HUDEP-2 (cell line): ENCODE results near the gene ELP5.
A peak's percentile ranks its signal among the peaks of the same experiment; 100 is the strongest.
"Not testable (repeated sequence)": the region's sequence is repeated elsewhere in the genome, so short reads cannot be mapped to it uniquely, and the experiment has no call there.

Experiments
- DNase-seq, 76 experiments: peaks; one replicate each; lab custom pipeline; 2025; ENCODE audit not compliant: unreplicated experiment in 76 of 76; lab: John Stamatoyannopoulos, UW

ELP5 gene

DNA sequence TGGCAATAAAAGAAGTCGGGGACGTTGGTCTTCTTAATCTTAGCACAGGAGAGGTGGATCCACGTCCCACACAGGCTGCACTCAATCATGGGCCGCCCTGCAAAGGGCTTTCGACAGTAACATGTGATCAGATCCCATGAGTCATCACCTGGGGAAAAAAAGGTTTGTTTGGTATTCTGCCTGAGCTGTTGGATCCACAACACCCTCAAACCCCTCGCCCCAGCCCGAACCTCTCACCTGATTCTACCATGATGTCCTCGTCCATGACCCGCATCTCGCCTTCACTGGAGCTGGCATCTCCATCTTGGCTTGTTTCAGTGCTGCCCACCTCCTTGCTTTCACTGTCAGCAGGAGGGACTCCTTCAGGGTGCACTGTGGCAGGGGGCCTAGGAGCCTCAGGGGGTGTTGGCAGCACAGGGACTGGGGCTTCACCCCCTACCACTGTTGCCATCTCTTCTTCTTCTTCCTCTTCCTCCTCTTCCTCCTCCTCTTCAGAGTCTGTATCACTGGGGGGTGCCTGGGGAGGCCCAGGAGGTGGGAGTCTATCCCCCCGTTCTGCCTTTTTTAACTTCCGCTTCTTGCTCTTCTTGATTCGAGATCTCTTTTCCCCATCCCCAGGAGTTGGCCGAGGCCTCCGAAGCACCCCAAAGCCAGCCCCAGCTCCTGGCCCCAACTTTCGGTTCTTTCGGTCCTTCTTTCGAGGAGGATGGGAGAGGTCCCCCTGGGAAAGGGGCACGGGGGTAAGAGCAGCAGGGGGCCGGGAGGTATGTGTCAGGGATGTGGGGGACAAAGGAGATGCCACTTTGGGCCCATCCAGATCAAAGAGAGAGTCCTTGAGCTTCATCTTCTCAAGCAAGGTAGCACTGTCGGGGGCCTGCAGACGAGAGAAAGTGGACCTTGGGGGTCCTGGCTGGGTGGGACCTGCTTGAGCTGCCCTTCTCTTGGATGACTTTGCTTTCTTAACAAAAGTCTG lies 16.0 kb upstream of the ELP5 start:
- DNase-seq, result peak in 33 of 76 experiments; percentile 3 to 63 (median 29)

DNA sequence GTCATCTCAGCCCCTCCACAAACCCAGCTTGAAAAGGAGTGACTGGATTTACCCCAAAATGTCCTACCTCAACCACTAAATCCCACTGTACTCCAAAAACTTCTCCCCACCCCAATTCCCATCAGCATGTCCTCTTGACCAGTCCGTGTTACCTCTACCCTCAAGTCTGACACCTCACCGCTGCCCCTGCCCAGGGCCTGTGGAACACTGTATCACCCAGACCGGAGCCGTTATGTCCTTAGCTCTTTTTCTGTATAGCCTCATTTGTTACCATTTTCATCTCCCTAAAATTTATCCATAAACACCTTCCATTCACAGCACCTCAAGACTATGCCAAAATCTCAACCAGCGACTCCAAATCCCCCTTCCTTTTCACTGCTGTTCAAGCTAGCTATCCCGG lies 15.2 kb upstream of the ELP5 start:
- DNase-seq, result no peak

DNA sequence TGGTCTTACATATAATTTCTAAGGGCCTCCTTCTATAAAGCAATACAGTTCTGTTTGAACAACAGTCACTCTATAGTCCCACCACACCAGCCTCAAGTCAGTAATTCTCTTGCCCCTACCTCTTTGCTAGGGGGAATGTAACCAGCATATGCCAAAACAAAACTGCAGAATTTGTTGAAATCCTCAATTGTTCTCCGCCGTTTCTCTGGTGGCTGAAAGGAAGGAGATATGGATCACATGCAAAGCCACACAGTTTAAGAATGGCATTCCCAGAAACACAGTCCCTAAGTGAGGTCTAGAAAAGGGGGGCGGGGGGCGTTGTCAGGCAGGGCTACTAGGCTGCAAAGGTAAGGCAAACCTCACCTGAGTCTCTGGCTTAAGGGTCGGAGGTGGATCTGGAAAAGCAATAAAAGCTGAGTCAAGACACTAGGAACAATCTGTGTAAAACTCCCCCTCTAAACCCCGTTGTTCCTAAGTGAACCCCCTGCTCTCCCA lies 14.7 kb upstream of the ELP5 start:
- DNase-seq, result no peak

DNA sequence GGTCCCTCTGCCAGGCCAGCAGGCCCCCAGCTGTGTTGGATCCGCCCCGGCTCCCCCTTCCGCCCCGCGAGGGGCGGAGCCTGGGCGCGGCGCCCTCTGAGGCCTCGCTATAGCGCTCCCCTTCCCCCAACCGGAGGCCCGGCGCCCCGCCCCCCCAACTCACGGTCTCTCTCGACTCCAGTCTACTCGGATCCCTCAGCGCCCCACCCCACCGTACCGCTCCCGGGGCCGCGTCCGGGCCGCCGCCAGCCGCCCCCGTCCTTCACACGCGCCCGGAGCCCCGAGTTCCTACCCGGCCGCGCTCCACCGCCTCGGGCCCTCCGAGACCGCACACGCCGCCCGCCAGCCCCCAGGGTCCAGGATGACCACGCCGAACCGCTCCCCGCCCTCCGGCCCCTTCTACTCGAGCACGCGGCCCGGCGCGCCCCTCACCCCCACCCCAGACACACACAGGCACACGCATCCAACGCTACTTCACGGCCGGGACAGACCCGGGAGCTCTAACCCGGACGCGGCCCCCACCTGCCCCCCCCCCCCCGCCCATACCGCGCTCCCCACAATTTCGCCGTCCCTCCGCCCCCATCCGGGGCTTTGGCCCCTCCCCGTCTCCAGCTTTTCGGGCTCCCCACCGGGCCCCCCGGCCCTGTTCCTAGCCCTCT lies 14.1 kb upstream of the ELP5 start:
- DNase-seq, result peak in 61 of 76 experiments; percentile 17 to 89 (median 75)

DNA sequence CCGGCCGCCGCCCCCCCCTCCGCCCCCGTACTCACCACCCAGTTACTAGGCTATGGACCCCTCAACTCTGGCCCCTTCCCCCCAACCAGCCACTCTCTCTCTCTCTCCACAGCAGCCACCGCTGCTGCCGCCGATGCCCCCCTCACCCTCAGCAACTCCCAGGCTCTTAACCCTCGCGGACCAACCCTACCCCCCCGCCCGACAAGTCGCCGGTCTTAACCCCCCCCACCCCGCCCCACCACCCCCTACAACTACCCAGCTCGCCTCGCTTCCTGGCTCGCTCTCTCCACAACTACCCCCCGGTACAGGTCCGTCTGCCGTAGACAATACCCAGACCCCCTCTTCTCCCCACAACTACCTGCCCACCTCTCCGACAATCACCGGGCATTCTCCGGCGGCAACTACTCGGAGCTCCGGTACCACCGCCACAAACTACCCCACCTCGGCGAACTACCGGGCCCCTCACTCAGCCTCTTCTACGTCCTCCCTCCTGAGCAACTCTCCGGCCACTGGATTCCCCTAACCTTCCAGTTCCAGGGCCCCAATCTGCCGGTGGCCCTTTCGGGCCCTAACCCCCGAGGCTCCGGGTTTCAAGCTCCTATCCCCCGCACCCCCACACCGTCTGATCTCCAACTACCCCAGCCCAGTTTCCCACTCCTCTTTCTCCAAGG lies 13.5 kb upstream of the ELP5 start:
- peak in 29 of 76 experiments; percentile 16 to 55 (median 35) for DNase-seq

DNA sequence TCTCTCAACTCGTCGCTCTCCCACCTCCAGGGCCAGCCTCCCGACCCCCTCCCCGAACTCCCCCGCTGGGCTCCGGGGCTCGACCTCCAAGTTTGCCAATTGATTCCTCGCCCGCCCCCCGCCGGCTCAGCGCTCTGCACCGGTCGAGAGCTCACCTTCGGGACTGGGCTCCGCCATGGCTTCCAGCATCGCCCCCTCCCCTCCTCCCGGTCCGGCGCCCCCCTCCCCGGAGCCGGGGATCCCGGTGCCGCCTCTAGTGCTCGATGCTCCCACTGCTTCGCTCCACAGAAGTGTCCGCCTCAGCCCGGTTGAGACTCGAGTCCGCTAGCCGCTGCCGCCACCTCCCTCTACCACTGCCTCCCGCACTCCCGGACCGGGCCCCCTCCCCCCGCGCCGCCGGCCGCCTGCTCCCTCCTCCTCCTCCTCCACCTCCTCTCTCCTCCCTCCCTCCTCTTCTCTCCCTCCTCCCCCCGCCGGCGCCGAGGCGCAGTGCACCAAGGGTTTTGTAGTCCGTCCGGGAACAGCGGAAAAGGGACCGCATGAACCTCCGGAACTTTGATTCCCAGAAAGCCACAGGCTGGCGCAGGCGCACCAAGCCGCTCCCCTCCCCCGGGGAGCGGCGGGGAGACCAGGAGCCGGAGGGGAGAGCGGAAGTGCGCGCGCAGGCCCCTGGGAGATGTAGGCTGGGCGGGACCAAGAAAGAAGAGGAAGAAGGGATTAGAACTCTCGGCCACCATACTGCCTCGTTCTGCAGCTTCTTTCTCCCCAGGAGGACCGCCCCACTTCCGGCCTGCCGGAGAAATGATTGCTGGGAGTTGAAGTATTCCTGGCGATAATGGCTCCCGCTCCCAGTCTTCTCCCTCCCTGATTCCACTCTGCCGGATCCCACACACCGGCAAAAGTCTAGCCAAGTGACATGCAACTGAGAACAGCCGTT lies 12.7 kb upstream of the ELP5 start, which contains the start of gene PHF23:
PHF23 (minus strand) TSS at position 367 of the 937 bp plus-strand sequence; CDS start at position 189, 178 bp downstream.
- peak in 75 of 76 experiments; percentile 76 to 100 (median 98) for DNase-seq

DNA sequence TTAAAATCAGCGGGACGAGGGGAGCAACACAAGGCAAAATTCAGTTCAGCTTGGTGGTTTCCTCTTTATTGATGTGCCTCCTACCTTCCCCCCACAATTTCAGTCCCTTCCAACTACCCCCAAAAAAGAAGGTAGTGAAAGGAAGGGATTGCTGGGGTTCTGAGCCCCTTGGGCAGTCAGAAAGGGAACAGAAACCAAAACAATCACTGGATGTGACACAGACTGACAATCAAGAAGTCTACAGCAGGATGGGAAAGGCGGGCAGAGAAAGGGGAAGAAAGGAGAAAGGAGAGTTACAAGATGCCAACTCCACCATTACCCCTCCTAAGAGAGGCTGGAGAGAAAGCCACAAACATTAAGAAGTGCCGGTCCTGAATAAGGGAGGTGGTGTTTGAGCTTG lies 11.6 kb upstream of the ELP5 start:
- no peak for DNase-seq

DNA sequence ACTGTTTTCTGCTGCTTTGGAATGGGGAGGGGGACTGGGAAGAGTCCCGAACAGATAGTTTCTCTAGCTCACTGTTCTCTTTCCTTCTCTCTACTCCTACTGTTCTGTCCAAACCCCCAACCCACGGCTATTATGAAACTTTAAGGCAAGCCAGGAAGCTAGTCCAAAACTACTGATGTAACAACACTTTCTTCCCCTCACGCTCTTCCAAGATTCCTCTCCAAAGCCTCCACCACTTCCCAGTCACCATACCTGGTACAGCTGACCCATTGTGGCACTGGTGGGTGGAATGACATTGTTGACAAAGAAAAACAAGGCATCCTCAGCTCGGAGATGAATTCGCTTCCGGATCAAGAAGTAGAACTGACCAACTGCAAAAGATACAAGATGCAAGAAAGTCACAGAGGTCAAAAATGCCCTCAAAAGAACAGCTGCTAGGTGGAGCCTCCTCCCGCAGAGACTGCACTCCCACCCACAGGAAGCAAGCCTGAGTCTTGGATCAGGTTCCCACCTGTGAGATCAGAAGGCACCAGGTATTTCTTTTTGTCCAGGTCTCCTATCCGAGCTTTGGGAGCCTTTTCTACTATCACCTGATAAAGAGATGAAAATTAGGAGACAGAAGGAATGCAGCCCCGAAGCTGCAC lies 10.8 kb upstream of the ELP5 start:
- DNase-seq, result no peak

DNA sequence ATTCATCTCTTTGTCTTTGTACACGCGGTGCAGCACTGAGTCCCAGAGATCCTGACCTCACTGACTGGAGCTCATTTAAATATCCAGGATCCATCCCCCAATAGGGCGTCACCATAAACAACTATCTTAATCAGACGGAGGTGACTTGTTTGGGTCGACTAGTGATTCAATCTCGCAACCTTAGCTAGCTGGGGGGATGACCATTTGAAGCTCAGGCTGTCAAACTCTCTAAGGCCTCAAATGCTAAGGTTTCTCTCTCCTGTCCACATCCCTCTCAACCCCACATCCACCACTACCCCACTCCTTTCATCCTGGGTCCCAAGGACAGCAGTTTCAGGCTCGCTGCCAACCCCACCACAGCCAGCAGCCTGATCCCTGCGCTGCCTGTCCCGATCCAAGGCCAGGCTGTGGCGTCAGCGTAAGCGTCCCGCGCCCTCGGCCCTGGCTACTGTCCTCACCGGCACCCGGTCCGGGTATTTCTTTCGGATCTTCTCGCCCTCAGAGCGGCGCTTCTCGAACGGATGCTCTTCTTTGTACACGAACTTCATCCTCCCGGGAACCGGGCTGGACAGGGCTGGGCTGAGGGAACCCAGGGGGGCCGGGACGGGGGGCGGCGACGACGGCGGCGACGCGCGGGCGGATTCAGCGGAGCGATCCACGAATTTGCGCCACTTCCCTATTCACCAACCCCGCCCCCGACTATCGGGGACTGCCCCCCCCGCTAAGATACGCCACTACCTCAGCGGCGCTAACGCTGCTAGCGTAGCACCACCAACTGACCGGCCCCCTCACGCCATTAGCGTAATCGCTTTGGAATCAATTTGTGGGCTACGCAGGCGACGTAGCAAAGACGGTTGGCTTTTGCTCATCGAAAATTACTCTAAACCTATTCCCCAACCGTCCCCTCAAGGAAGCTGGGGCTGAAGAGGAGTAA lies 10.0 kb upstream of the ELP5 start, which contains the start of gene GABARAP:
GABARAP (minus strand) TSS at position 667 of the 934 bp plus-strand sequence; CDS start at position 548, 119 bp downstream.
- peak in 70 of 76 experiments; percentile 43 to 93 (median 86) for DNase-seq

DNA sequence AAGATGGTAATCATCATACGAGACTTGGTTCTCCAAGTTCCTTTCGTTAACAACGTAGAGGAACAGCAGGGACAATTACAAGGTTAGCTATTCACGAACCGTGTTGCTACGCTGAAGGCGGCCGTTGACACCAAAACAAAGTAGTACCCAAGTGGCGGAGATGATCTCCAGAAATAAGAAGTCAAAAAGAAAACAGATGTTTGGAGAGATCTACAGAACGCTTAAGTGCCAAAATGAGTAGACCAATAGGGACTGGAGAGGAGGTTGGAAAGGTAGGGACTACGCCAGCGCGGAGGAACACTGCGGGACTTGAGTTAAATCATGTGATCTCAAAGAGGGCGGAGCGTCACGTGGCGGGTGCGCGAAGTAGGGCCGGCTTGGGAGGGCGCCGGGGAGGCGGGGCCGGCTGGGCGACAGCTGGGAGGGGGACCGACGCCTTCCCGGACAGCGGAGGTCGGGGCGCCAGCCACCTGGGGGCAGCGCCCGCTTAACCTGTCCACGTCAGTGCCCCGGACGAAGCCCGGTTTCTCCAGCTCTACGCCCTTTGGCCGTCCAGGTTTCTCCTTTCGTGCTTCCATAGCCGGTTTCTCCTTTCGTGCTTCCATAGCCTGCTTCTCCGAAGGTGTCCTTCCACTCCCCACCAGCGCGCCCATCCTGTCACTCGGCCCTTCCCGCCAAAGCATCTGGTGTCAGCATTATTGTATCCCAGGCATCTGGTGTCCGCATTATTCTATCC lies 9.1 kb upstream of the ELP5 start:
- peak in 74 of 76 experiments; percentile 21 to 94 (median 88) for DNase-seq

DNA sequence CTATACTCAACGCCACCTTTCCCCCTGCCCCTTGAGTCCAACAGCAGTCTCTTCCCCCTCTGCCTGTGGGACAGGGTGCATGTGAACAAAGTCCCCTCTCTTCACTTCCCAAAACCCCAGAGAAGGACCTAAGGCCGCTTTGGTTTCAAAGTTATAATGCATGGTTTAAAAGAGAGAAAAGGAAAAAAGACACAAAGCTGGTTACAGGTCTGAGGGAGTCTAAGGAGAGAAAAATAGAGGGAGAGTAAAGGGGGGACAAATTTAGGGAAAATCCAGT lies 8.6 kb upstream of the ELP5 start:
- DNase-seq, result no peak

DNA sequence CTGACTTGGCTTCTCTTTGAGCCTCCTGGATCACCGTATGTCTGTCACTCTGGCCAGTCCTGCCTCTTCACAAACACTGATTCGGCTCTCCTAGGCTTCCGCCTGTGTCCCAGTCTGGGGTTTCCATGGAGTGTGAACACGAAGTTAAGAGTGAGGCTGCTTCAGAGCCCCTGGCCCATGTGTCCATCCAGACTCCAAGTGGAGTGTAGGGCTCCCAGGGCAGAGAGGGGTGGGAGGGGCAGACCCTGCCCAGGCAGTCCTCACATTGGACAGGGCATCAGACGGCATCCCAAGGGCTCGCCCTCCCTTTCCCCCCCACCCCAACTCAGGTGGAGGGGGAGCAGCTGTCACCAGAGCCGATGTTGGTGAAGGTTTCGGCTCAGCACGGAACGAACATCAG lies 8.2 kb upstream of the ELP5 start:
- DNase-seq, result not testable (repeated sequence)

DNA sequence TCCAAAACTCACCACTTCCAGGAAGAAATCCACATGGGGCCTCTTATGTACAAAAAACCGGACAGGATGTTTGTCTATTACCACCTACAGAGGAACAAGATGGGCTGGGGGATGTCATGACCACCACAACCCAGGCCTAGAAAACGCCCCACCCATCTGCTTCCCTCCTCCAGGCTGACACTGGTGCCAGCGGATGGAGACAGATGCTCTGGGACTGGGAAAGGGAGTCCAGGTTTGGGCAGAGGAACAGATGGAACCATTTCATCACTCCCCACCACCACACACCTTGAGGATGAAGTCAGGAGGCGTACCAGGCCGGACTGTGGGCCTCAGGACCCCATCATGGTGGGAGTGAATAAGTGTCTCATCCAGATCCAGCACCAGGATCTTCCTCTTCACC lies 5.2 kb upstream of the ELP5 start:
- DNase-seq, result no peak

DNA sequence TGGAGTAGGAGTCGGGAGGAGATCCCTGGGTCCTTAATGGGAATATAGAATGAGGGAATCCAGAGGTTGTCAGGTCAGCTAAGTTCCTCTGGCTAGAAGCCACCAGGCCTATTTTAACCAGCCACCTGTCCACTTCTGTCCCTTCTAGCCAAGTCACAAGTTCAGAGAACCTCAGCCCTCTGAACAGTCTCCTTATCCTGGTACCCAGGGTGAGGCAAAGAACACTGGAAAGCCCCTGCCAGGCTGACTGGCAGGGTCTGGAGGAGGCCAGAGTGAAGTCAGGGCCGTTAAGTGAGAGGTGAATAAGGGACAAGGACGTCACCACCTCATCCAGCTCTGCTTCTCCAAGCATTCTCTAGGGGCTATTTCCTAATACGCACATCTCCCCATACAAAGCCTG lies 3.2 kb upstream of the ELP5 start:
- DNase-seq, result no peak

DNA sequence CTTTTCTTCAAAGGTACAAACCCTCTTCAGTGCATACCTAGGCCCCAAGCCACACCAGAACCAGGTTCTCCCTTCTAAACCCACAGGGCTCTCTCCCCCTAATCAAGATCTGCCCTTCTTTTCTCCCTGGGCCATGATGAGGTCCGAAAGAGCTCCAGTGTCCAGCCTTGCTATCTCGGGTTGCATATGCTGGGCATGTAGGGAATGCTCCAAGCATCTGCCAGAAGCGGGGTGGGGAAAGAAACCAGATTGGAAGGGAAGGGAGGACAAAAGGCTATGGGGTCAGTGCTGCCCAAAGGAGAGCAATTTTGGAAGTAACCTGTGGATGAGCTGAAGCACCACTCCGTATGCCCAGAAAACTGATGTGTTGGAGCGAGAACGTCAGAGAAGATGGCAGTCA lies 2.8 kb upstream of the ELP5 start:
- DNase-seq, result no peak

DNA sequence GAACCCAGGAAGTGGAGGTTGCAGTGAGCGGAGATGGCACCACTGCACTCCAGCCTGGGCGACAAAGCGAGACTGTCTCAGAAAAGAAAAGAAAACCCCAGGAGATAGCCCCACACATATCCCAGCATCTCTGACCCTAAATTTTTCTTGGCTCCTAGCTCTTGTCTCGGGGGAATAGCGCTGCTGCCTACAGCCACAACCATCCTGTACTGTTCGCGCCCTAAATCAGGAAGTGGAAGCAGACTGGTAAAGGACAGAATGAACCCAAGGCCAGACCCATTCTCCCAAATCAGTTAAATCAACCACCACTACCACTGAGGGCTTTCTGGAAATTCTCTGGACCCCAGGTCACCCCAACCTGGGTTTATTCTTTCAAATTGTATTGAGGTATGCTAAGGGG lies 2.2 kb upstream of the ELP5 start:
- no peak for DNase-seq

DNA sequence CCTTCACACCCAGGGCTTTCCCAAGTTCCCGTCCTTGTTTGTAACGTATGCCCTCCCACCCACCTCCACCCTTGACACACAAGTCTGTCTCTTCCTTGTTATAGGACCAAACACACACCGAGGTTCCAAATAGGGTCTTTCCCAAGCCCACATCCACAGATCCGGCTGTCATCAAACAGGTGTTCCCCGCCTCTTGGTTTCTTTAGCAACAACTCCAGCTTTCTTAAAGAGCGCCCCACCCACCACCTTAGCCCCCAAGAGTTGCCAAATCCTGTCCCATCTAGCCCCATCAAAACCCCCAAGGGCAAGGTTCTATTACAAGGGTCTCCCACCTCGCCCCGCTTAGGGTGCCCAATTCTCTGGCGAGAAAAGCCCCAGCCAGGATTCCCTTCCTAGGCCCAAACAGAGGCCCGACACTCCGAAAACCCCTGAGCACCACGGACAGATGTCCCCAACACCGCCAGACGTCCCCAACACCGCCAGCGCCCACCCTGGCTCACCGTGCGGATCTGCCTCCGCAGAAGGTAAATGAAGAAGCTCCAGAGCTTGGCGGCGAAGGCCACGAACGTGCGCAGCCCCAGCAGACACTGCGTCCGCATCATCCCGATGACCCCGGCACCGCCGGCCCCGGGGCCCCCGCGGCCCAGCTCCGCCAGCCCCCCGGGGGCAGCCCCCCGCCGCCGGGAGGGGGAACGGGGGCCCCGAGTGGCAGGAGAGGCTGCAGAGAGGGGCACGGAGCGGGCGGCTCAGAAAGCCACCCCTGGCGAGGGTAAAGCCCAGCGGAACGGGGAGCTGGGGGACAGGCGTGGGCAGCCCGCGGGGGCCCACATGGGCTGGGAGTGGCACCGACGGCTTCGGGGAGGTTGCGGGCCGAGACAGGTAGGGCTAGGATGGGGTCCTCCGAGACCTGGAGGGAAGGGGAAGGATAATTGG lies 1.1 kb upstream of the ELP5 start:
- peak in 2 of 76 experiments; percentile 35 to 47 for DNase-seq
